K562 (cell line): Measurements from ENCODE around the gene TP53BP2. TPM values are rescaled to one million over a fixed set of nuclear protein-coding genes. Genes with fewer than 3 reads are reported as not detected.

Source experiments
- DMBX1 ChIP-seq: fragments of 250-450 bp; sonication (Bioruptor Pico); IDR thresholded peaks from 2 replicates; pipeline ENCODE4 v1.8.0; 2022; ENCODE audit warnings: inconsistent platforms, mild to moderate bottlenecking, moderate library complexity, borderline replicate concordance
- ELF4 ChIP-seq: fragments of 450-650 bp; formaldehyde crosslinking; IDR thresholded peaks from 2 replicates; pipeline ENCODE4 v1.4.0; 2022; ENCODE audit warnings: missing genetic modification characterization
- GABPB1 ChIP-seq: sonication (generic); formaldehyde crosslinking; IDR thresholded peaks from 2 replicates; pipeline ENCODE4 v1.8.0; 2022; ENCODE audit warnings: mild to moderate bottlenecking, missing genetic modification reagents
- IRF2 ChIP-seq: sonication (generic); formaldehyde crosslinking; IDR thresholded peaks from 2 replicates; pipeline ENCODE4 v1.8.1; 2022; ENCODE audit warnings: mild to moderate bottlenecking, missing genetic modification reagents
- MBD1 ChIP-seq: fragments of 250-450 bp; sonication (Bioruptor Pico); IDR thresholded peaks from 2 replicates; pipeline ENCODE4 v1.8.0; 2022; ENCODE audit warnings: inconsistent platforms
- MYNN ChIP-seq, 2 experiments: sonication (generic); formaldehyde crosslinking in 1 of 2; IDR thresholded peaks; 2 replicates each; pipeline versions ENCODE4 v1.5.0 to v1.6.1; 2016 to 2020; ENCODE audit warnings: antibody characterized with exemption in 1 of 2, missing genetic modification reagents in 1 of 2
- NBN ChIP-seq: fragments of 450-650 bp; IDR thresholded peaks from 2 replicates; pipeline ENCODE4 v1.6.1; 2016; ENCODE audit warnings: low read depth, mild to moderate bottlenecking
- PBX2 ChIP-seq, 2 experiments: IDR thresholded peaks in 1 of 2; conservative IDR thresholded peaks in 1 of 2; 2 replicates each; pipeline ENCODE4 v1.6.1; 2016; ENCODE audit warnings: low read depth in 2 of 2, mild to moderate bottlenecking in 1 of 2, missing compliant biosample characterization in 1 of 2, missing genetic modification characterization in 1 of 2, moderate library complexity in 1 of 2
- POLR2H ChIP-seq: IDR thresholded peaks from 2 replicates; pipeline ENCODE4 v1.6.1; 2016; ENCODE audit warnings: missing genetic modification characterization, low read depth, mild to moderate bottlenecking, control low read depth, missing compliant biosample characterization, moderate library complexity
- PYGO2 ChIP-seq: fragments of 450-650 bp; IDR thresholded peaks from 2 replicates; pipeline ENCODE4 v1.6.1; 2016; ENCODE audit warnings: mild to moderate bottlenecking, missing genetic modification characterization, moderate library complexity, missing compliant biosample characterization
- SMAD1 ChIP-seq: fragments of 150-350 bp; IDR thresholded peaks from 2 replicates; pipeline ENCODE4 v1.6.1; 2014; ENCODE audit warnings: low read length, low read depth; ENCODE audit not compliant: partially characterized antibody
- U2AF2 ChIP-seq: fragments of 200-400 bp; formaldehyde crosslinking; optimal IDR thresholded peaks from 2 replicates; pipeline ENCODE3; 2017; ENCODE audit warnings: low read depth, mild to moderate bottlenecking, low read length
- ZBTB17 ChIP-seq: fragments of 450-650 bp; formaldehyde crosslinking; IDR thresholded peaks from 2 replicates; pipeline ENCODE4 v1.4.0; 2020; ENCODE audit warnings: mild to moderate bottlenecking
- polyA plus RNA-seq, 8 experiments: library from polyadenylated mRNA; depleted of rRNA in 4 of 8; stranded (reverse) in 5 of 8; unstranded in 3 of 8; fragments of >200 nt; fragmentation: Nextera tagmentation in 2 of 8; fragmentation: Illumina TruSeq in 1 of 8; extraction: Ambion mirVana in 2 of 8; extraction: Trizol in 1 of 8; gene quantifications; 2 replicates each; pipeline versions ENCODE4 v1.2.1 to v1.2.3, GENCODE V29; 2011 to 2014; ENCODE audit warnings: inconsistent platforms in 1 of 8, missing spikeins in 1 of 8
- total RNA-seq, 7 experiments: library from RNA; depleted of rRNA in 6 of 7; stranded (reverse); fragments of >200 nt in 6 of 7; fragmentation: Illumina TruSeq in 2 of 7; extraction: Trizol in 2 of 7; gene quantifications; 2 replicates each; pipeline versions ENCODE4 v1.2.1 to v1.2.3, GENCODE V29; 2011 to 2021; ENCODE audit warnings: low replicate concordance in 1 of 7

The TP53BP2 gene
- total and polyA plus RNA-seq, 9 of the 15 experiments (the other 6 are each of a cell fraction or from before 2014, with no cell fraction given) = 17.0 to 69.6 (median 40.1) TPM

- TF ChIP-seq DMBX1 (CRISPR knock-in tag) = peak; percentile 50; the same call in 1 of the 2 replicates
- no peak for TF ChIP-seq GABPB1
- peak; percentile 37; the same call in 1 of the 2 replicates for TF ChIP-seq PYGO2 (tag)
- TF ChIP-seq POLR2H = 0 out of 2 replicates have a peak, but pooled peaks have one; percentile 3
- no peak for TF ChIP-seq SMAD1
- TF ChIP-seq PBX2 (CRISPR knock-in tag; IDR thresholded peaks at IDR 0.05; ENCODE audit: low read depth) = no peak
- peak; percentile 55; the same call in 1 of the 2 replicates for TF ChIP-seq PBX2 (tag; conservative IDR thresholded peaks at IDR 0.05; ENCODE audit: low read depth)
- TF ChIP-seq U2AF2 = no peak
- TF ChIP-seq NBN = peak; percentile 47; the same call in 1 of the 2 replicates
- no peak for TF ChIP-seq MBD1 (CRISPR knock-in tag)
- TF ChIP-seq MYNN (IDR thresholded peaks at IDR 0.05) = 0 out of 2 replicates have a peak, but pooled peaks have one; percentile 7
- TF ChIP-seq MYNN (CRISPR knock-in tag; IDR thresholded peaks at IDR 0.05) = no peak
- TF ChIP-seq ELF4 (CRISPR knock-in tag) = peak; percentile 76; the same call in 1 of the 2 replicates
- 0 out of 2 replicates have a peak, but pooled peaks have one; percentile 32 for TF ChIP-seq ZBTB17 (CRISPR knock-in tag)
- TF ChIP-seq IRF2 (CRISPR knock-in tag) = no peak
These were observed 68.8 kb downstream of the TP53BP2 start (continued) for GRCh38 chr1:223776826-223777454.
